Measurements from ENCODE around the gene GOLGA6L7.

DNA sequence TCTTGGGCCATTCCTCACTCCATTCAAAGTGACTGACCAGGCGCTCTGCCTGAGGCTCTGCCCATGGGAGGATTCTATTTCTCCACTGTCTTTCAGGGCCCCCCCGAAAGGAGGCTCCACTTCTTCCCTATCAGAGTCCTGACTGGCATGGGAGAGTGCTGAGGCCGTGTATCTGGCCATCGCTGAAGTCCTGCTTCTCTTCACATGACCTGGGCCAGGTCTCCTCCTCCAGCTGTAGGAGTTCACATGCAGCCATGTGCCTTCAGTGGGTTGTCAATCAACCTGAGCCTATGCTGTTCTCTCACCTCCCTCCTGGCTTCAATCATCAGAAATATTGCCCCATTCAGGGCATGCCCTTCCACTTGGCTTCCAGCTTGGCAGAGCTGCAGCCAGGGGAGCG is 24.6 kb upstream of the GOLGA6L7 start:
- TF ChIP-seq, protein P1, sequence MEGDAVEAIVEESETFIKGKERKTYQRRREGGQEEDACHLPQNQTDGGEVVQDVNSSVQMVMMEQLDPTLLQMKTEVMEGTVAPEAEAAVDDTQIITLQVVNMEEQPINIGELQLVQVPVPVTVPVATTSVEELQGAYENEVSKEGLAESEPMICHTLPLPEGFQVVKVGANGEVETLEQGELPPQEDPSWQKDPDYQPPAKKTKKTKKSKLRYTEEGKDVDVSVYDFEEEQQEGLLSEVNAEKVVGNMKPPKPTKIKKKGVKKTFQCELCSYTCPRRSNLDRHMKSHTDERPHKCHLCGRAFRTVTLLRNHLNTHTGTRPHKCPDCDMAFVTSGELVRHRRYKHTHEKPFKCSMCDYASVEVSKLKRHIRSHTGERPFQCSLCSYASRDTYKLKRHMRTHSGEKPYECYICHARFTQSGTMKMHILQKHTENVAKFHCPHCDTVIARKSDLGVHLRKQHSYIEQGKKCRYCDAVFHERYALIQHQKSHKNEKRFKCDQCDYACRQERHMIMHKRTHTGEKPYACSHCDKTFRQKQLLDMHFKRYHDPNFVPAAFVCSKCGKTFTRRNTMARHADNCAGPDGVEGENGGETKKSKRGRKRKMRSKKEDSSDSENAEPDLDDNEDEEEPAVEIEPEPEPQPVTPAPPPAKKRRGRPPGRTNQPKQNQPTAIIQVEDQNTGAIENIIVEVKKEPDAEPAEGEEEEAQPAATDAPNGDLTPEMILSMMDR (conservative IDR thresholded peaks at IDR 0.05; ENCODE audit: low read depth, low read length), result no peak
- TF ChIP-seq NFE2L2 (IDR thresholded peaks at IDR 0.05; ENCODE audit: low read depth, low read length) (no peak), BHLHE40 (IDR thresholded peaks at IDR 0.05; ENCODE audit: low read depth, low read length) (no peak), RAD21 (IDR thresholded peaks at IDR 0.05; ENCODE audit: low read length) (no peak), RCOR1 (IDR thresholded peaks at IDR 0.05; ENCODE audit: insufficient replicate concordance, low read length) (no peak), MAFK (IDR thresholded peaks at IDR 0.05; ENCODE audit: low read depth, low read length) (no peak), CHD1 (IDR thresholded peaks at IDR 0.05; ENCODE audit: low read depth, low read length) (no peak), POLR2A (IDR thresholded peaks at IDR 0.05; ENCODE audit: low read depth, low read length) (no peak), CEBPB (IDR thresholded peaks at IDR 0.05; ENCODE audit: low read depth, low read length) (no peak), RFX5 (IDR thresholded peaks at IDR 0.05; ENCODE audit: low read depth, low read length) (no peak)
- TF ChIP-seq, protein P2, sequence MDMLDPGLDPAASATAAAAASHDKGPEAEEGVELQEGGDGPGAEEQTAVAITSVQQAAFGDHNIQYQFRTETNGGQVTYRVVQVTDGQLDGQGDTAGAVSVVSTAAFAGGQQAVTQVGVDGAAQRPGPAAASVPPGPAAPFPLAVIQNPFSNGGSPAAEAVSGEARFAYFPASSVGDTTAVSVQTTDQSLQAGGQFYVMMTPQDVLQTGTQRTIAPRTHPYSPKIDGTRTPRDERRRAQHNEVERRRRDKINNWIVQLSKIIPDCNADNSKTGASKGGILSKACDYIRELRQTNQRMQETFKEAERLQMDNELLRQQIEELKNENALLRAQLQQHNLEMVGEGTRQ (IDR thresholded peaks at IDR 0.05; ENCODE audit: low read depth, low read length), result no peak
- TF ChIP-seq, protein P3, sequence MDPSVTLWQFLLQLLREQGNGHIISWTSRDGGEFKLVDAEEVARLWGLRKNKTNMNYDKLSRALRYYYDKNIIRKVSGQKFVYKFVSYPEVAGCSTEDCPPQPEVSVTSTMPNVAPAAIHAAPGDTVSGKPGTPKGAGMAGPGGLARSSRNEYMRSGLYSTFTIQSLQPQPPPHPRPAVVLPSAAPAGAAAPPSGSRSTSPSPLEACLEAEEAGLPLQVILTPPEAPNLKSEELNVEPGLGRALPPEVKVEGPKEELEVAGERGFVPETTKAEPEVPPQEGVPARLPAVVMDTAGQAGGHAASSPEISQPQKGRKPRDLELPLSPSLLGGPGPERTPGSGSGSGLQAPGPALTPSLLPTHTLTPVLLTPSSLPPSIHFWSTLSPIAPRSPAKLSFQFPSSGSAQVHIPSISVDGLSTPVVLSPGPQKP (IDR thresholded peaks at IDR 0.05; ENCODE audit: borderline replicate concordance, low read depth, low read length), result no peak

Data from IMR-90 (cell line).